ENCODE results near the gene HEYL.

Gene HEYL

GRCh38 chr1:39663559-39663958, 24.1 kb upstream of the HEYL start:
- DNase-seq (ENCODE audit: low spot score), result no peak

DNA sequence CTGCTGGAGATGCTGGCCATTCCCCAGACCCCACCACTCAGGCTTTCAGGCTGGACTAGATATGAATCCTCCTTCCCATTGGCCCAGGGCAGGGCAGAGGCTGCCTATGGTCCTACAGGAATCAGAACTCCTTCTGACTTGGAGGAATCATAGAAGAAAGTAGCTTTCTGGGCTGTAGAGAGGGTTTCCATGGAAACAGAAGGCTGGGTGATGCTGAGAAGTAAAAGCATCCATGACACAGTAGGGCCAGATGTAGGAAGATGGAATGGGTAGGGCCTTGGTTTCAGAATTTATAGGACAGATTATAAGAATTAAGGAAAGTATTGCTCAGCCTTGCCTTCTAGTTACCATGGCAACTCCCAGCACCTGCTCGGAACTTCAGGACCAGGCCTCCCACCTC, 23.4 kb upstream of the HEYL start:
- DNase-seq (ENCODE audit: low spot score), result no peak

DNA sequence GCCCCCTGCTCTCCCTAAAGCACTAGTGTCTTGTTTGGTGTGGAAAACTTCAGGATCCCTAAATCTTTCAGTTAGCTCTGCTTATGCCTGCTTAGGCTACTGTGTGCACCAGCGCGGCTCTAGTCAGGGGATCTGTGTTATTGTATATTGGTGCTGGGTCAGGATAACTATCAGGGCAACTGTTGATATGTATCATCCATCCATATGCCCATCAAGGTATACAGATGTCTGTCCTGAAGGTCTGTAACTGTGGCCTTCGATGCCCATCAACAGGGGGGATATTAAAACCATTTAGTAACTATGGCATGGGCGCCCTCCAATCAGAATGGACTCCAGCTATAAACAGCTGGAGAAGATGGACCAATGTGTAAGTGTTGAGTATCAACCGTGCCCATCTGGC, 20.1 kb upstream of the HEYL start:
- no peak for DNase-seq (ENCODE audit: low spot score)

GRCh38 chr1:39659110-39659509, 19.7 kb upstream of the HEYL start:
- no peak for DNase-seq (ENCODE audit: low spot score)

DNA sequence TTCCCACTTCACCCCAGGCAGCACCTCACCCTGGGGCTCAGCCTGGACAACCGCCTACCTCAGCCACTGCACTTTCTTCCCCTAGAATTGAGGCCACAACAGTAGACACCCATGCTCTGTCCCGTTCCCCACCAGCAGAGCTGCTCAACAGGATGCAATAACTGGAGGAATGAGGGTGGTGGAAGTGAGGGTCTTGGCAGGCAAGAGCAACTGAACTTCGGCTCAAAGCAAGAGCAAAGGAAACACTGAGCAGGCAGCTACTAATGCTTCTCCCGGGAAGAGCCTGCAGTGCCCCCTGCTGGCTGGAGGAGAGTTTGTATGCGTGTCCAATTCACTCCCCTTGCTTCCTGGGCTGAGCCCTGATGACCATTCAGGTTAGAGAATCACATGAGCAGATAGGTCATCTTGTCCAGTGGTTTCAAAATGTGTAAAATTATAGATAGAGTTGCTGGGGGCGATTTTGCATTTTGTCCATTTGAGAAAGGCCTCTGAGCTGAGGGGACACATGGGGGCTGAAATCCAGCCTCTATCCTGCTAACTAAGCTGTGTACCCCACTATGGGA, 18.6 kb upstream of the HEYL start:
- DNase-seq (ENCODE audit: low spot score), result peak; percentile 76

DNA sequence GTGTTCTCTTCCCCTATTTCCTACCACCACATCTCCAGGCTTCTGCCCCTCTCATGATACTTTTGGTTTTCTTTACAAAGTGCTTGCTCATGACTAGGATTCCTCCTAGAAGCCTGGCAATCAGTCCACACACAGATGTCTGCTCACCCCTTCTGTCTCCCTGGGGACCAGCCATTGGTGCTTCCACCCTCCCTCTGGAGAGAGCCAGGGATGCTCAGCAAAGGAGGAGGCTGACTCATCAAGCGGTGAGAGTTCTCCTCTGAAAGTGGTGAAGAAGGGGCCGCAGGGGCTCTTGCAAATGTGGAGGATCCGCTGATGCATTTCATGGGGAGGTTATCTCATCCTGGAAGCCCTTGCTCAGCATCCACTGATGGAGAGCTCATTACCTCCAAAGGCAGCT, 18.0 kb upstream of the HEYL start:
- no peak for DNase-seq (ENCODE audit: low spot score)

DNA sequence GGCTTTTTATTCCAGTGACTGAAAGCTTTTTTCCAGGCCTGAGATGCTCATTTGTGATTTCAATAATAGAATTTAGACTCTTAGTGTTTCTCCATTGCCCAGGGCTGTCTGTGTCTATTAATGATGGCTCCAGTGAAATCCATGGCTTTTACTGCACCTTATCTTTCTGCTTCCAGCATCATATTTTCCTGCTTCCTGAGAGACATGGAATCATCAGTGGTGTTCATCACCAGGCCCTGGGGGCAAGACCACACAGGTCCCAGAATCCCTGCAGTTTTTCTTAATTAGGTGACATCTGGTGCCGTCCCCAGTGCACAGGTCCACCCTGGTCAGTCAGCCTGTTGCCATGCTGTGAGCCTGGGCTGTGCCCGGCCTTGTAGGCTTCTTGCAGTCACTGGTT, 16.9 kb upstream of the HEYL start:
- no peak for DNase-seq (ENCODE audit: low spot score)

GRCh38 chr1:39655578-39656268, 16.3 kb upstream of the HEYL start:
- no peak for DNase-seq (ENCODE audit: low spot score)

DNA sequence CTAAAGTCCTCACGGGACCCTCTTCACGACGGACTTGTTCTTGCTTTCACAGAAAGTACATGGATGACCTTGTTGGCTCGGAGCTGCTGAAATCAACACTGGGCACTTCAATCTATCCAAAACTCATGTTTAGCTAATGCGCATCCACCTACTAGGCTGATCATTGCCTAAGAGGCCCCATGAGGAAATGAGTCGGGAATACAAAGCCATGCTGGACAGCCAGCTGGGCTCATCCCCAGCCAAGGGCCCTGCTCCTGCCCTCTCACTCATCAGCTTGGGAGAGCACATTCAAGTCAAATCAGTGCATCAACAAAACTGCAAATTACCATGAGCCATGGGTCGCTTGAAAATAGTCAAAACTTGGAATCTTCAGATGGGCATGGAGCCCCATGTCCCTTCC, 14.8 kb upstream of the HEYL start:
- DNase-seq (ENCODE audit: low spot score), result no peak

GRCh38 chr1:39653546-39654031, 14.1 kb upstream of the HEYL start:
- peak; percentile 82 for DNase-seq (ENCODE audit: low spot score)

DNA sequence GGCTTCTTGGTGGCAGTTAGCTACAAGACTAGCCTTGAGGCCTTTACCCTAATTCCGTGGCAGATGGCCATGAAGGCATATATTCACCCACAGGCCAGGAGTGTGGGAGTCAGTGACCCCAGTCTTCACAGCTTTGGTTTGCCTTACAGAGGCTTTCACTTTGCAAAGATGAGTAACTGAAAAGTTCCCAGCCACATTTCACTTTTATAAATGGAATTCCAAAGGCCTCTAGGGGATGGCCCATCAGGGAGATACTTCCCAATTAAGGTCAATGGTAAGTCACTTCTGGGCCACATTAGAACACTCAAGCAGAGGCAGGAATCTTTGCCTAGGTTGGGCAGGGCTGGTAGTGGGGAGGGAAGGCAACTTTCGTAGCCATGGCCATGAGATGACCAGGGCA, 13.1 kb upstream of the HEYL start:
- no peak for DNase-seq (ENCODE audit: low spot score)

DNA sequence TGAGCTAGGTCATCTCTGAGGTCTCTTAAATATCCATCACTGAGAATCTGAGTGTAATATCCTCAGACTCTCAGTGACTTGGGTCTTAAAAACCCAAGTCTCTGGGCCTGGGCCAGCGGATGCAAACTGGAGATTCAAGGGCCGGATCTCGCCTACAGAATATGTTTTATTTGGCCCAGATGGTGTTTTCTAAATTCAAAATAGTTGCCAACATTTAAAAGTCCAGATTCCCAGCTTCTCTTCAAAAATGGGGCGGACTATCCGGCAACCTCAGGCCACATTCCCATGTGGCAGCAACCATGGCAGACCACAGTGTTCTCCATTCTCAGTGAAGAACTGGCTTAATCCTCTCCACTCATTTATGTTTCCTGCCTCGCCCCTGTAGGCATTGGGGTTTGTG, 12.7 kb upstream of the HEYL start:
- no peak for DNase-seq (ENCODE audit: low spot score)

DNA sequence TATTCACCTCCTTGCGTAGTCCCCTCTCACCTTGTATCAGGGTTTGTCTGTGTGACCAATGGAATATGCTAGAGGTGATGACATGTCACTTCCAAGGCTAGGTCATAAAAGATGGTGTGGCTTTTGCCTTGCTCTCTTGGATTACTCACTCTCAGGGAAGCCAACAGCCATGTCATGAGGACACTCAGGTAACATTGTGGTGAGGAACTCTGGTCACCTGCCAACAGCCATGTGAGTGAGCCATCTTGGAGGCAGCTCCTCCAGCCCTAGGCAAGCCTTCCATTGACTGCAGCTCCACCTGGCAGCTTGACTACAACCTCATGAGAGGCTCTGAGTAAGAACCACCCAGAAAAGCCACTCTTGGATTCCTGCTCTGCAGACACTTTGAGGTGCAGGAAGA, 11.0 kb upstream of the HEYL start:
- peak; percentile 67 for DNase-seq (ENCODE audit: low spot score)

GRCh38 chr1:39649636-39650185, 10.3 kb upstream of the HEYL start:
- DNase-seq (ENCODE audit: low spot score), result no peak

DNA sequence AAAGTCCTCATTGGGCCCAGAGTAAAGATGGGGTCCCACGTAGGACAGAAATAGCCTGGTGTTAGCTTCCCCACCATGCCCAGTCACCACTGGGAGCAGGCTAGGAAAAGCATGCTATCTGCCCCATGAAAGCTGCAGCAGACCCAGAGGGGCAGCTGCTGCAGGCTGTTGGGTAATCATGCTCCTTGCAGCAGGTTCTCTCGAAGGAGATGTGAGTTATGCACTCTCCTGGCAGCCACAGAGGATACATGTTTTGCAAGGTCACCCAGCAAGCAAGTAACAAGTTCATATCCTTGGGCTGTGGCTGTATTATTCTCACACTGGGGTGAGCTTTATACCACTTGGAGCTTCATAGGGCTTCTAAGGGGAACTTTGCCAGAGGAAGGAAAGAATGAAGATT, 9.1 kb upstream of the HEYL start:
- DNase-seq (ENCODE audit: low spot score), result no peak

DNA sequence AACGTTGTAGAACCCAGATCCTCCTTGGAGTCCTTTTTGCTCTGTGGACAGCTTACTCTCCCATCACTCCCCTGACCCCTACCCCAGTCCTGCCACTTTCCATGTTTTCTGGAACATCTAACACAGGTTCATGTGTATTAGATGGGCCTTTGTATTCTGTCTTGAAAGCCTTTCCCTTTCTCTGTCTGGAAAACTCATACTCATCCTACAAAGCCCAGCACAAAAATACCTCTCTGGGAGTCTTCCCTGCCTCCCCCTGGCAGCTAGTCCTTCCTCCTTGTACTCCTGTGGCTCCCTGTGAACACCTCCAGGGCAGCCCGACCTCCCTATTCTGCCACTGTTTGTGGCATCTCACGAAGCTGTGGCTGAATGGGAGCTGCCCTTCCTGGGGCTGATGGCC, 7.8 kb upstream of the HEYL start:
- DNase-seq (ENCODE audit: low spot score), result no peak

GRCh38 chr1:39646232-39647081, 7.0 kb upstream of the HEYL start:
- DNase-seq (ENCODE audit: low spot score), result no peak

- DNase-seq (ENCODE audit: low spot score), result no peak
Observed at GRCh38 chr1:39645411-39646043, 6.1 kb upstream of the HEYL start.

DNA sequence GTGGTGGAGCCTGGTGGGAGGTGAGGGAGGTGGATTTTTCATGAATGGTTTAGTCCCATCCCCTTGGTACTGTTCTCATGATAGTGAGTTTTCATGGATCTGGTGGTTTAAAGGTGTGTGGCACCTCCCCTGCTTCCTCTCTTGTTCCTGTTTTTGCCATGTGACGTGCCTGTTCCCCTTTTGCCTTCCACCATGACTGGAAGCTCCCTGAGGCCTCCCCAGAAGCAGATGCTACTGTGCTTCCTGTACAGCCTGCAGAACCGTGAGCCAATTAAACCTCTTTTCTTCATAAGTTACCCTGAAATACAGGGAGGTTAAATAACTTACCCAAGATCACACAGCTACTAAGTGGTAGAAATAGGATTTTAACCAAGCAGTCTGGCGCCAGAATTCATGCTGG, 4.3 kb upstream of the HEYL start:
- DNase-seq (ENCODE audit: low spot score), result no peak

GRCh38 chr1:39642796-39643195, 3.4 kb upstream of the HEYL start:
- DNase-seq (ENCODE audit: low spot score), result peak; percentile 74

- peak; percentile 14 for DNase-seq (ENCODE audit: low spot score)
Observed at GRCh38 chr1:39640861-39641260, 1.4 kb upstream of the HEYL start.

GRCh38 chr1:39638965-39639304, 508 bp downstream of the HEYL start:
- no peak for DNase-seq (ENCODE audit: low spot score)

- no peak for DNase-seq (ENCODE audit: low spot score)
Observed at GRCh38 chr1:39637361-39637760, 2.1 kb downstream of the HEYL start.
